HepG2 (cell line): Measurements from ENCODE around the gene DUSP7. TPM values are rescaled to one million over a fixed set of nuclear protein-coding genes. Genes with fewer than 3 reads are reported as not detected.
"Not testable (repeated sequence)": the region's sequence is repeated elsewhere in the genome, so short reads cannot be mapped to it uniquely, and the experiment has no call there.

Experiments used
- ATAC-seq: fragments of 200-7000 bp; cut with Tn5 transposase; 3 replicates; pipeline ENCODE4 v1.9.1; 2020; ENCODE audit warnings: mild to moderate bottlenecking, moderate library complexity
- BruUV-seq: library from RNA; stranded (reverse); fragments of 400-500 nt; replicated peaks from 2 replicates; lab custom pipeline; 2021; lab: Mats Ljungman, UMichigan
- CTCF ChIA-PET: fragments of 300-600 bp; formaldehyde crosslinking; extraction: SDS; loops from one replicate; lab custom pipeline; 2021; ENCODE audit warnings: low total read pairs, inconsistent platforms, low intra/inter-chr PET ratio; lab: Yijun Ruan, JAX
- POLR2A ChIA-PET: fragments of 350-600 bp; sonication (Branson Sonifier 250); formaldehyde crosslinking; loops from one replicate; lab custom pipeline; 2020; ENCODE audit warnings: antibody characterized with exemption, inconsistent platforms; lab: Yijun Ruan, JAX
- DNase-seq: peaks from one replicate; pipeline ENCODE4 v3.0.0-alpha.2; 2015; ENCODE audit warnings: low spot score
- FAIRE-seq: peaks from 3 replicates; lab custom pipeline; 2011; peaks lifted over from hg19 to GRCh38; lab: Jason Lieb, UNC
- H2AFZ ChIP-seq: one replicate; pipeline ENCODE4 v1.6.1; 2011; ENCODE audit warnings: low read length, inconsistent platforms
- H3K27ac ChIP-seq: fragments of 300-600 bp; 3 replicates; pipeline ENCODE4 v1.8.0; 2011; ENCODE audit warnings: mixed run types, mild to moderate bottlenecking, mixed read lengths, low read length, inconsistent platforms; ENCODE audit not compliant: insufficient read depth; ENCODE audit errors: extremely low read length
- H3K27me3 ChIP-seq, 2 experiments: fragments of 200-600 bp in 1 of 2; 2 replicates in 1 of 2; 3 replicates in 1 of 2; pipeline versions ENCODE4 v1.6.0 to v1.8.0; 2011; ENCODE audit warnings: low read length in 2 of 2, mild to moderate bottlenecking in 2 of 2, moderate library complexity in 2 of 2, inconsistent platforms in 1 of 2; ENCODE audit not compliant: insufficient read depth in 2 of 2, control insufficient read depth in 1 of 2
- H3K36me3 ChIP-seq, 2 experiments: fragments of 200-600 bp in 1 of 2; replicated peaks in 1 of 2; 2 replicates in 1 of 2; 3 replicates in 1 of 2; pipeline versions ENCODE4 v1.5.1 to v1.8.0; 2011; ENCODE audit warnings: low read length in 2 of 2, inconsistent platforms in 1 of 2; ENCODE audit not compliant: insufficient read depth in 2 of 2, control insufficient read depth in 1 of 2
- H3K4me1 ChIP-seq: 2 replicates; pipeline ENCODE4 v1.5.1; 2012; ENCODE audit warnings: low read length, inconsistent platforms; ENCODE audit not compliant: insufficient read depth
- H3K4me2 ChIP-seq: 2 replicates; pipeline ENCODE4 v1.6.0; 2011; ENCODE audit warnings: low read depth, low read length, inconsistent platforms
- H3K4me3 ChIP-seq, 3 experiments: fragments of 200-600 bp in 1 of 3; sonication (generic), shearing (Covaris generic) in 1 of 3; replicated peaks in 1 of 3; 2 replicates each; pipeline ENCODE4 v1.5.1; 2011 to 2016; ENCODE audit warnings: low read length in 3 of 3, inconsistent platforms in 2 of 3, low read depth in 2 of 3, mild to moderate bottlenecking in 2 of 3, control low read depth in 1 of 3, mixed read lengths in 1 of 3; ENCODE audit not compliant: insufficient read depth in 1 of 3
- H3K79me2 ChIP-seq: one replicate; pipeline ENCODE4 v1.6.1; 2011; ENCODE audit warnings: low read length, inconsistent platforms; ENCODE audit not compliant: insufficient read depth
- H3K9ac ChIP-seq: 2 replicates; pipeline ENCODE4 v1.6.0; 2011; ENCODE audit warnings: mild to moderate bottlenecking, low read depth, low read length, inconsistent platforms; ENCODE audit not compliant: insufficient read depth
- H3K9me3 ChIP-seq: 2 replicates; pipeline ENCODE4 v1.5.1; 2012; ENCODE audit warnings: mild to moderate bottlenecking, low read length
- H4K20me1 ChIP-seq: 2 replicates; pipeline ENCODE4 v1.6.0; 2011; ENCODE audit warnings: inconsistent platforms, mild to moderate bottlenecking, low read length, moderate library complexity; ENCODE audit not compliant: insufficient read depth
- E2F5 ChIP-seq: sonication (generic); formaldehyde crosslinking; conservative IDR thresholded peaks from 2 replicates; pipeline ENCODE4 v1.4.0; 2020; ENCODE audit warnings: missing genetic modification reagents
- GTF3A ChIP-seq: sonication (generic); formaldehyde crosslinking; conservative IDR thresholded peaks from 2 replicates; pipeline ENCODE4 v1.4.0; 2020; ENCODE audit warnings: mild to moderate bottlenecking, missing genetic modification reagents
- KLF11 ChIP-seq: IDR thresholded peaks from 2 replicates; pipeline ENCODE4 v1.6.1; 2016; ENCODE audit warnings: missing compliant biosample characterization
- NONO ChIP-seq, 2 experiments: fragments of 450-650 bp in 1 of 2; sonication (generic) in 1 of 2; formaldehyde crosslinking in 1 of 2; IDR thresholded peaks in 1 of 2; conservative IDR thresholded peaks in 1 of 2; 2 replicates each; pipeline versions ENCODE4 v1.6.1 to v1.8.0; 2017 to 2022; ENCODE audit warnings: mild to moderate bottlenecking in 1 of 2, missing genetic modification reagents in 1 of 2, moderate library complexity in 1 of 2
- PRPF4 ChIP-seq: fragments of 200-400 bp; formaldehyde crosslinking; IDR thresholded peaks from 2 replicates; pipeline ENCODE4 v1.6.1; 2016; ENCODE audit warnings: low read length, low read depth; ENCODE audit not compliant: poor library complexity, severe bottlenecking
- STAG1 ChIP-seq: sonication (generic); formaldehyde crosslinking; IDR thresholded peaks from 2 replicates; pipeline ENCODE4 v1.4.0; 2020; ENCODE audit warnings: missing genetic modification reagents
- ZNF282 ChIP-seq: fragments of 450-650 bp; IDR thresholded peaks from 2 replicates; pipeline ENCODE4 v1.6.1; 2018; ENCODE audit not compliant: partially characterized antibody
- ZNF329 ChIP-seq: sonication (generic); formaldehyde crosslinking; IDR thresholded peaks from 2 replicates; pipeline ENCODE4 v1.9.0; 2021; ENCODE audit warnings: low read depth, mild to moderate bottlenecking, missing genetic modification reagents
- ZNF747 ChIP-seq: sonication (generic); formaldehyde crosslinking; IDR thresholded peaks from 2 replicates; pipeline ENCODE4 v1.8.1; 2023; ENCODE audit warnings: missing genetic modification reagents, mild to moderate bottlenecking, borderline replicate concordance
- ZNF766 ChIP-seq: sonication (generic); formaldehyde crosslinking; IDR thresholded peaks from 2 replicates; pipeline ENCODE4 v1.5.0; 2020; ENCODE audit warnings: missing genetic modification reagents, borderline replicate concordance
- WGBS: methylation state at CpG from one replicate; pipeline ENCODE4 v1.1.6; 2017; ENCODE audit warnings: low lambda C conversion rate; 5-methylcytosine and 5-hydroxymethylcytosine counted together
- in situ Hi-C: cut with HindIII; loops from 2 replicates; pipeline ENCODE4 v1.10.0; 2017; ENCODE audit warnings: low pct_unique_long_range_greater_than_20kb; ENCODE audit not compliant: extremely low pct_ligation_motif_present
- intact Hi-C: fragments of 100-400 bp; cut with micrococcal nuclease; formaldehyde crosslinking; loops from one replicate; pipeline ENCODE4 v1.10.0; 2022; ENCODE audit not compliant: unreplicated experiment
- polyA plus RNA-seq, 8 experiments: library from polyadenylated mRNA; depleted of rRNA in 3 of 8; stranded (reverse) in 7 of 8; unstranded in 1 of 8; fragments of >200 nt; fragmentation: Illumina TruSeq in 4 of 8; extraction: Trizol in 4 of 8; gene quantifications; 2 replicates each; pipeline versions ENCODE4 v1.2.1 to v1.2.3, GENCODE V29; 2011 to 2016; ENCODE audit warnings: low read depth in 4 of 8, missing spikeins in 1 of 8, mixed read lengths in 1 of 8; ENCODE audit not compliant: insufficient read depth in 1 of 8
- total RNA-seq, 5 experiments: library from RNA; depleted of rRNA; stranded (reverse); fragments of >200 nt; fragmentation: Illumina TruSeq; extraction: Trizol; gene quantifications; 2 replicates each; pipeline ENCODE4 v1.2.3, GENCODE V29; 2016; ENCODE audit warnings: low read depth in 1 of 5
- TF ChIP-seq, protein P1 (sequence below): sonication (generic); formaldehyde crosslinking; IDR thresholded peaks from 2 replicates; pipeline ENCODE4 v1.5.0; 2020; ENCODE audit warnings: mild to moderate bottlenecking, missing genetic modification reagents, moderate library complexity
- TF ChIP-seq, protein P2 (sequence below): sonication (generic); formaldehyde crosslinking; IDR thresholded peaks from 2 replicates; pipeline ENCODE4 v1.4.0; 2020; ENCODE audit warnings: mild to moderate bottlenecking, low read depth, missing genetic modification reagents

The DUSP7 gene
- total and polyA plus RNA-seq, 2 of the 13 experiments (the other 11 are each of a cell fraction or from before 2014, with no cell fraction given) = 6.6 to 8.8 TPM

GRCh38 chr3:52043750-52044149 is 12.6 kb downstream of the DUSP7 start (continued):
- TF ChIP-seq E2F5 (CRISPR knock-in tag) (no peak), NONO (IDR thresholded peaks at IDR 0.05) (no peak), NONO (CRISPR knock-in tag; conservative IDR thresholded peaks at IDR 0.05) (no peak)

DNA sequence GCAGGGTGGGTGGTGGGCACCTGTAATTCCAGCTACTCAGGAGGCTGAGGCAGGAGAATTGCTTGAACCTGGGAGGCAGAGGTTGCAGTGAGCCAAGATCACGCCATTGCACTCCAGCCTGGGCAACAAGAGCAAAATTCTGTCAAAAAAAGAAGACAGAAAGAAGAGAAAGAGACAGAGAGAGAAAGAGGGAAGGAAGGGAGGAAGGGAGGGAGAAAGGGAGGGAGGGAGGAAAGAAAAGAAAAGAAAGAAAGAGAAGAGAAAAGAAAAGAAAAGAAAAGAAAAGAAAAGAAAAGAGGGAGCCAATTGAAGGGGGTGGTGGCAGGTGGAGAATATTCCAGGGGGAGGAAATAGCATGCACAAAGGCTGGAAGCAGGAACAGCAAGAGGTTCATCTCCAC is 13.3 kb downstream of the DUSP7 start:
- H3K9me3 ChIP-seq, DNase-seq, H4K20me1 ChIP-seq, H3K4me2 ChIP-seq, POLR2A ChIA-PET, FAIRE-seq, ATAC-seq, H3K4me3 ChIP-seq, H3K27ac ChIP-seq, H3K27me3 ChIP-seq, intact Hi-C loops, H3K79me2 ChIP-seq, H3K36me3 ChIP-seq, H2AFZ ChIP-seq, BruUV-seq, H3K9ac ChIP-seq, CTCF ChIA-PET: not testable (repeated sequence)
- peaks cover 67% of the 10 kb centered on the region for H3K4me1 ChIP-seq
- WGBS = 93% methylated on average over 1 of the region's 1 CpG
- in situ Hi-C loops = loop anchor here (5.0 kb wide), 1 partner anchor 41 kb away; no protein-coding TSS in a partner anchor

DNA sequence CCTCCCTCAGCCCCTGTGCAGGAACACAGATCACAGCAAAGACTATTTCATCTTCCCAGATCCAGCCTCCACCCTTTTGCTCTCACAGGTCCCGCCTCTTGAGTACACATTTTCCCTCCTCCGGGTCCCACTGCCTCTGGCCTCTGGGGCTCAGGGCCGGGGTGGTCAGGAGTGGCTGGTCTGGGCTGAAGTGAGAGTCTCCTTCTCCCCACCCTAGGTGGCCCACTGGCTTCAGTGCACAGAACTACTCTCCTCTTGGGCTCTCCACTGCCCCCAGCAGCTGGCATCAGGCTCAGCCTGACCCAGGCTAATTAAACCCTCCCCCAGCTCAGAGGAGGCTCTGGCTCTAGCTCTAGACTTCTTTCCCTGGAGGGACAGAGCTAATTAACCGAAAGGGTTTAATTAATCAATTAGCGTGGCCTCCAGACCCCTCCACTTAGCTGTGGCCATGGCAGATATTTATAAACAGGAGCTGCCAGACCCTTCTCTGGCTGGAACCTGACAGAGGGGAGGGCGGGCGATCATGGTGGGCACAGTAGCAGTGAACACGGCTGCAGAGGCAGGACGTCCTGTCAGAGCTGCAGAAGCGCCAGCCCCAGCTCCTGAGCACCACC is 15.1 kb downstream of the DUSP7 start:
- in situ Hi-C loops (loop anchor here (5.0 kb wide), 1 partner anchor 39 kb away; no protein-coding TSS in a partner anchor), intact Hi-C loops (no loop called here)
- H3K9ac ChIP-seq = 0 out of 2 replicates have a peak overlapping the region, but pooled peaks have one; percentile 35
- peaks cover 67% of the 10 kb centered on the region for H3K4me1 ChIP-seq
- ChIA-PET CTCF (interaction anchor here (1.7 kb wide), 1 partner anchor 26 kb away, joined by 3 read pairs; no protein-coding TSS in a partner anchor), POLR2A (interaction anchor here (0.7 to 4.3 kb wide), 4 partner anchors 11 to 45 kb away, joined by 3 to 20 read pairs (median 13); partner anchors contain the start of genes DUSP7 and RPL29)
- H2AFZ ChIP-seq = no peak overlapping the region
- 0 out of 6 replicates have a peak overlapping the region, but pooled peaks of 1 of the 3 experiments have one; percentile 14 for H3K4me3 ChIP-seq
- H4K20me1 ChIP-seq = no peaks in the 10 kb centered on the region
- FAIRE-seq (no peak), DNase-seq (peak; percentile 38), ATAC-seq (peak; percentile 50)
- 49% methylated on average over 10 of the region's 10 CpGs for WGBS
- H3K36me3 ChIP-seq = no peaks in the 10 kb centered on the region
- no peaks in the 10 kb centered on the region; a peak in 1 of 5 replicates for H3K27me3 ChIP-seq
- H3K4me2 ChIP-seq = peak overlapping the region; percentile 73; the same call in 1 of the 2 replicates
- BruUV-seq = no TSS peak
- no peaks in the 10 kb centered on the region for H3K9me3 ChIP-seq
- H3K27ac ChIP-seq = no peak overlapping the region
- no peaks in the 10 kb centered on the region for H3K79me2 ChIP-seq
- TF ChIP-seq PRPF4 (no peak), ZNF747 (CRISPR knock-in tag) (no peak), ZNF766 (CRISPR knock-in tag) (no peak), GTF3A (no peak), ZNF282 (no peak), STAG1 (CRISPR knock-in tag) (peak; percentile 30), KLF11 (CRISPR knock-in tag) (no peak), ZNF329 (CRISPR knock-in tag) (peak; percentile 65; the same call in 1 of the 2 replicates)
- TF ChIP-seq, protein P1, sequence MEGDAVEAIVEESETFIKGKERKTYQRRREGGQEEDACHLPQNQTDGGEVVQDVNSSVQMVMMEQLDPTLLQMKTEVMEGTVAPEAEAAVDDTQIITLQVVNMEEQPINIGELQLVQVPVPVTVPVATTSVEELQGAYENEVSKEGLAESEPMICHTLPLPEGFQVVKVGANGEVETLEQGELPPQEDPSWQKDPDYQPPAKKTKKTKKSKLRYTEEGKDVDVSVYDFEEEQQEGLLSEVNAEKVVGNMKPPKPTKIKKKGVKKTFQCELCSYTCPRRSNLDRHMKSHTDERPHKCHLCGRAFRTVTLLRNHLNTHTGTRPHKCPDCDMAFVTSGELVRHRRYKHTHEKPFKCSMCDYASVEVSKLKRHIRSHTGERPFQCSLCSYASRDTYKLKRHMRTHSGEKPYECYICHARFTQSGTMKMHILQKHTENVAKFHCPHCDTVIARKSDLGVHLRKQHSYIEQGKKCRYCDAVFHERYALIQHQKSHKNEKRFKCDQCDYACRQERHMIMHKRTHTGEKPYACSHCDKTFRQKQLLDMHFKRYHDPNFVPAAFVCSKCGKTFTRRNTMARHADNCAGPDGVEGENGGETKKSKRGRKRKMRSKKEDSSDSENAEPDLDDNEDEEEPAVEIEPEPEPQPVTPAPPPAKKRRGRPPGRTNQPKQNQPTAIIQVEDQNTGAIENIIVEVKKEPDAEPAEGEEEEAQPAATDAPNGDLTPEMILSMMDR (CRISPR knock-in tag) = peak; percentile 40
- TF ChIP-seq, protein P2, sequence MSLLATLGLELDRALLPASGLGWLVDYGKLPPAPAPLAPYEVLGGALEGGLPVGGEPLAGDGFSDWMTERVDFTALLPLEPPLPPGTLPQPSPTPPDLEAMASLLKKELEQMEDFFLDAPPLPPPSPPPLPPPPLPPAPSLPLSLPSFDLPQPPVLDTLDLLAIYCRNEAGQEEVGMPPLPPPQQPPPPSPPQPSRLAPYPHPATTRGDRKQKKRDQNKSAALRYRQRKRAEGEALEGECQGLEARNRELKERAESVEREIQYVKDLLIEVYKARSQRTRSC (CRISPR knock-in tag) = no peak
